ENCODE results near the gene ING4. TPM values are rescaled to one million over a fixed set of nuclear protein-coding genes. Genes with fewer than 3 reads are reported as not detected.

Gene ING4
- total RNA-seq, 1 experiment from 2014 or later, result 23.0 TPM

DNA sequence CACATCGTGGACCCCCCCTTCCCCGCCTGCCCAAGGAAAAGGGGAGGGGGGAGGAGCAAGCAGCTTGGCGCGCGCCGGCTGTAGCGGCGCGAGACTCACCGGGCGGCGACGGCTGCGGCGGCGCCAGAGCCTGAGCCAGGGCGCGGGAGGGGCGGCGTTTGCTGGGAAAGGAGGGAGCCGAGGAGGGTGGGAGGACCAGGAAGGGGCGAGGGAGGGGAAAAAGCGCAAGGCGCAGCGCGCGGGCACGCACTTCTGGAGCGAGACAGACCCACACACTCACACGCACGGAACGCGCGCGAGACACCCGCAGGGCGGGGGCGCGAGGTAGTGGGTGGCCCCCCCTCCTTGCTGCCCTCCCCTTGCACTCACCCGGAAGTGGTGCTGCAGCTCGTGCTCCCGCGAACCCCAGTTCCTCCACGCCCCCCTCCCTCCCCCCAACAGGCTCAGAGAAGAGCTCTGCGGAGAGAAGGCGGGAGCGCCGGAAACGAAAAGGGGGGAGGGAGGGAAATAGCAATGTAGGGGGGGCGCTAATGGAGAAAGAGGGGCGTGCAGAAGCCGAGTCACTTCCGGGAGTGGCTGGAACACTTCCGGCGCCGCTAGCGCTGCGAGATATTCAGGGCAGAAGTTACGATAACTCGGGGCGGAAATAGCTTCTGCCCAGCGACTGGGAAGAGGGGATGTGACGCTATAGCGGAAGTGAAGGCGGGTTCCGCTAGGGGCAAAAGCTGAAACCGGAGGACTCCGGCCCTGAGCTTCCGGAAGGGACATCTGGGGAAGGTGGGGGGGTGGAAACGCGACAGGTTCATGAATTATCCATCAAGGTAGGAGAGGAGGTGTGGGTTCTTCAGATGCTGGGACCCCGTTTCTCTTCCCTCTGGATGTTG is 26.3 kb upstream of the ING4 start, which contains the start of gene ZNF384:
Gene ZNF384 (minus strand): TSS at position 377 of the 884 bp plus-strand sequence. CDS start 9,855 bp downstream, outside the sequence.
- Mint-ChIP-seq H3K27me3 (ENCODE audit: low read depth) (0 out of 2 replicates have a peak, but pooled peaks cover under 1% of the 10 kb centered on the region), H3K27ac (peak within 1 kb of the TSS; percentile 95), H3K9me3 (no peaks in the 10 kb centered on the region), H3K4me3 (peak within 1 kb of the TSS; percentile 86), H3K36me3 (peaks cover 7% of the 10 kb centered on the region; the same call in 1 of the 2 replicates), H3K4me1 (peaks cover 23% of the 10 kb centered on the region)
- ATAC-seq (peak; percentile 81), DNase-seq (ENCODE audit: low spot score) (peak; percentile 95)
- ChIA-PET CTCF (interaction anchor here (0.5 to 2.2 kb wide), 43 partner anchors 10 to 722 kb away, joined by 3 to 49 read pairs (median 4); partner anchors contain the start of genes ACRBP, CDCA3, CLSTN3 and COPS7A), POLR2A (interaction anchor here (0.5 to 2.2 kb wide), 27 partner anchors 8 to 1113 kb away, joined by 3 to 39 read pairs (median 4); partner anchors contain the start of genes COPS7A, GAPDH, GNB3 and MLF2)
- TF ChIP-seq ATF3 (CRISPR knock-in tag; conservative IDR thresholded peaks at IDR 0.05) (no peak), TP53 (CRISPR knock-in tag; IDR thresholded peaks at IDR 0.05) (0 out of 2 replicates have a peak, but pooled peaks have one; percentile 11), ZNF423 (CRISPR knock-in tag; IDR thresholded peaks at IDR 0.05) (no peak), EMX1 (CRISPR knock-in tag; IDR thresholded peaks at IDR 0.05) (no peak), ZNF138 (CRISPR knock-in tag; conservative IDR thresholded peaks at IDR 0.05) (no peak), FOXK1 (CRISPR knock-in tag; IDR thresholded peaks at IDR 0.05) (peak; percentile 78), ZNF416 (CRISPR knock-in tag; IDR thresholded peaks at IDR 0.05) (peak; percentile 67; the same call in 1 of the 2 replicates), SP1 (CRISPR knock-in tag; conservative IDR thresholded peaks at IDR 0.05) (peak; percentile 82), SMAD4 (CRISPR knock-in tag; IDR thresholded peaks at IDR 0.05) (no peak), CBFB (CRISPR knock-in tag; IDR thresholded peaks at IDR 0.05; ENCODE audit: low read depth) (peak; percentile 88; the same call in 1 of the 2 replicates), GABPB1 (CRISPR knock-in tag; IDR thresholded peaks at IDR 0.05) (peak; percentile 78; the same call in 1 of the 2 replicates), ESRRA (CRISPR knock-in tag; IDR thresholded peaks at IDR 0.05; ENCODE audit: borderline replicate concordance) (no peak), ZBTB21 (CRISPR knock-in tag; IDR thresholded peaks at IDR 0.05; ENCODE audit: borderline replicate concordance) (no peak), HMGXB4 (CRISPR knock-in tag; IDR thresholded peaks at IDR 0.05) (0 out of 2 replicates have a peak, but pooled peaks have one; percentile 47), E2F4 (CRISPR knock-in tag; IDR thresholded peaks at IDR 0.05; ENCODE audit: borderline replicate concordance, low read depth) (no peak), SOX15 (CRISPR knock-in tag; IDR thresholded peaks at IDR 0.05) (no peak), NR2C2 (CRISPR knock-in tag; IDR thresholded peaks at IDR 0.05) (peak; percentile 79), NFE2L1 (CRISPR knock-in tag; IDR thresholded peaks at IDR 0.05) (no peak), CREM (CRISPR knock-in tag; IDR thresholded peaks at IDR 0.05) (peak; percentile 96), CREB1 (CRISPR knock-in tag; IDR thresholded peaks at IDR 0.05) (no peak), MYBL2 (CRISPR knock-in tag; IDR thresholded peaks at IDR 0.05) (peak; percentile 43; the same call in 1 of the 2 replicates), NFATC4 (CRISPR knock-in tag; IDR thresholded peaks at IDR 0.05) (0 out of 2 replicates have a peak, but pooled peaks have one; percentile 71), USF2 (CRISPR knock-in tag; IDR thresholded peaks at IDR 0.05) (0 out of 2 replicates have a peak, but pooled peaks have one; percentile 16), ETV6 (CRISPR knock-in tag; IDR thresholded peaks at IDR 0.05) (peak; percentile 82), KAT7 (CRISPR knock-in tag; IDR thresholded peaks at IDR 0.05; ENCODE audit: borderline replicate concordance) (peak; percentile 23; the same call in 1 of the 2 replicates), TEAD1 (CRISPR knock-in tag; IDR thresholded peaks at IDR 0.05) (peak; percentile 55), USF1 (CRISPR knock-in tag; IDR thresholded peaks at IDR 0.05) (peak; percentile 45; the same call in 1 of the 2 replicates)
- TF ChIP-seq, protein P1, sequence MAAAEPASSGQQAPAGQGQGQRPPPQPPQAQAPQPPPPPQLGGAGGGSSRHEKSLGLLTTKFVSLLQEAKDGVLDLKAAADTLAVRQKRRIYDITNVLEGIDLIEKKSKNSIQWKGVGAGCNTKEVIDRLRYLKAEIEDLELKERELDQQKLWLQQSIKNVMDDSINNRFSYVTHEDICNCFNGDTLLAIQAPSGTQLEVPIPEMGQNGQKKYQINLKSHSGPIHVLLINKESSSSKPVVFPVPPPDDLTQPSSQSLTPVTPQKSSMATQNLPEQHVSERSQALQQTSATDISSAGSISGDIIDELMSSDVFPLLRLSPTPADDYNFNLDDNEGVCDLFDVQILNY (CRISPR knock-in tag; IDR thresholded peaks at IDR 0.05), result peak; percentile 80; the same call in 1 of the 2 replicates
- TF ChIP-seq, protein P2, sequence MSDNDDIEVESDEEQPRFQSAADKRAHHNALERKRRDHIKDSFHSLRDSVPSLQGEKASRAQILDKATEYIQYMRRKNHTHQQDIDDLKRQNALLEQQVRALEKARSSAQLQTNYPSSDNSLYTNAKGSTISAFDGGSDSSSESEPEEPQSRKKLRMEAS (CRISPR knock-in tag; IDR thresholded peaks at IDR 0.05), result peak; percentile 60; the same call in 1 of the 2 replicates
- TF ChIP-seq, protein P3, sequence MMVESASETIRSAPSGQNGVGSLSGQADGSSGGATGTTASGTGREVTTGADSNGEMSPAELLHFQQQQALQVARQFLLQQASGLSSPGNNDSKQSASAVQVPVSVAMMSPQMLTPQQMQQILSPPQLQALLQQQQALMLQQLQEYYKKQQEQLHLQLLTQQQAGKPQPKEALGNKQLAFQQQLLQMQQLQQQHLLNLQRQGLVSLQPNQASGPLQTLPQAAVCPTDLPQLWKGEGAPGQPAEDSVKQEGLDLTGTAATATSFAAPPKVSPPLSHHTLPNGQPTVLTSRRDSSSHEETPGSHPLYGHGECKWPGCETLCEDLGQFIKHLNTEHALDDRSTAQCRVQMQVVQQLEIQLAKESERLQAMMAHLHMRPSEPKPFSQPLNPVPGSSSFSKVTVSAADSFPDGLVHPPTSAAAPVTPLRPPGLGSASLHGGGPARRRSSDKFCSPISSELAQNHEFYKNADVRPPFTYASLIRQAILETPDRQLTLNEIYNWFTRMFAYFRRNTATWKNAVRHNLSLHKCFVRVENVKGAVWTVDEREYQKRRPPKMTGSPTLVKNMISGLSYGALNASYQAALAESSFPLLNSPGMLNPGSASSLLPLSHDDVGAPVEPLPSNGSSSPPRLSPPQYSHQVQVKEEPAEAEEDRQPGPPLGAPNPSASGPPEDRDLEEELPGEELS (CRISPR knock-in tag; IDR thresholded peaks at IDR 0.05), result peak; percentile 1
